CD4-positive, alpha-beta memory T cell (primary cell): ENCODE results near the gene MARCHF11. TPM values are rescaled to one million over a fixed set of nuclear protein-coding genes. Genes with fewer than 3 reads are reported as not detected.

Source experiments
- CTCF ChIA-PET: fragments of 350-600 bp; sonication (Branson Sonifier 250); formaldehyde crosslinking; loops from one replicate; lab custom pipeline; 2021; ENCODE audit warnings: inconsistent platforms; ENCODE audit not compliant: partially characterized antibody; lab: Charles Lee
- POLR2A ChIA-PET: fragments of 350-600 bp; sonication (Branson Sonifier 250); formaldehyde crosslinking; loops from one replicate; lab custom pipeline; 2021; ENCODE audit not compliant: partially characterized antibody; lab: Charles Lee
- DNase-seq, 5 donors: peaks; one replicate each; pipeline versions ENCODE4 v3.0.0 to v3.0.0-alpha.2; 2020 to 2022; ENCODE audit warnings: mixed read lengths in 1 of 5
- H3K27ac ChIP-seq: one replicate; pipeline ENCODE4 v1.7.0; 2013; ENCODE audit warnings: low read depth, low read length
- H3K27me3 ChIP-seq: 2 replicates; pipeline ENCODE4 v1.7.0; 2013; ENCODE audit warnings: mild to moderate bottlenecking, low read length, moderate library complexity; ENCODE audit not compliant: insufficient read depth
- H3K36me3 ChIP-seq: 2 replicates; pipeline ENCODE4 v1.7.0; 2013; ENCODE audit warnings: mild to moderate bottlenecking, low read length, moderate library complexity; ENCODE audit not compliant: insufficient read depth
- H3K4me1 ChIP-seq: 2 replicates; pipeline ENCODE4 v1.7.0; 2013; ENCODE audit warnings: mild to moderate bottlenecking, low read length, moderate library complexity; ENCODE audit not compliant: insufficient read depth
- H3K4me3 ChIP-seq, 2 donors: one replicate each; pipeline ENCODE4 v1.7.0; 2013; ENCODE audit warnings: low read length in 2 of 2, mild to moderate bottlenecking in 1 of 2
- H3K9me3 ChIP-seq, 2 donors: one replicate each; pipeline ENCODE4 v1.7.0; 2013; ENCODE audit warnings: low read length in 2 of 2, control low read depth in 1 of 2; ENCODE audit not compliant: control insufficient read depth in 1 of 2
- H3K27ac Mint-ChIP-seq, 7 donors: one replicate each; pipeline ENCODE4 v1.8.0; 2020 to 2021; ENCODE audit warnings: mixed read lengths in 7 of 7, mild to moderate bottlenecking in 6 of 7, inconsistent platforms in 3 of 7, moderate library complexity in 3 of 7
- H3K27me3 Mint-ChIP-seq, 2 donors: one replicate each; pipeline ENCODE4 v1.8.0; 2020 to 2021; ENCODE audit warnings: mixed read lengths in 2 of 2
- H3K36me3 Mint-ChIP-seq, 2 donors: one replicate each; pipeline ENCODE4 v1.8.0; 2020 to 2021; ENCODE audit warnings: mixed read lengths in 2 of 2, inconsistent platforms in 1 of 2, mild to moderate bottlenecking in 1 of 2
- H3K4me1 Mint-ChIP-seq, 4 donors: one replicate each; pipeline ENCODE4 v1.8.0; 2020 to 2021; ENCODE audit warnings: mixed read lengths in 4 of 4, mild to moderate bottlenecking in 1 of 4
- H3K4me3 Mint-ChIP-seq, 8 donors: one replicate each; pipeline ENCODE4 v1.8.0; 2020 to 2021; ENCODE audit warnings: mixed read lengths in 8 of 8, mild to moderate bottlenecking in 7 of 8, moderate library complexity in 6 of 8, inconsistent platforms in 3 of 8
- H3K9me3 Mint-ChIP-seq, 8 donors: one replicate each; pipeline ENCODE4 v1.8.0; 2020 to 2021; ENCODE audit warnings: mixed read lengths in 8 of 8, mild to moderate bottlenecking in 5 of 8, inconsistent platforms in 3 of 8, moderate library complexity in 1 of 8
- intact Hi-C: fragments of 100-400 bp; cut with micrococcal nuclease; formaldehyde crosslinking; loops from one replicate; pipeline ENCODE4 v1.15.1; 2023
- polyA plus RNA-seq, 2 donors: library from polyadenylated mRNA; unstranded; fragments of 300-500 nt; fragmentation: Illumina TruSeq; gene quantifications; one replicate each; pipeline ENCODE4 v1.2.3, GENCODE V29; 2021
- total RNA-seq, 2 experiments: library from RNA; stranded (reverse); gene quantifications; one replicate each; pipeline ENCODE4 v1.2.3, GENCODE V29; 2021

The MARCHF11 gene
- total and polyA plus RNA-seq, 4 experiments from 2014 or later, result not detected

DNA sequence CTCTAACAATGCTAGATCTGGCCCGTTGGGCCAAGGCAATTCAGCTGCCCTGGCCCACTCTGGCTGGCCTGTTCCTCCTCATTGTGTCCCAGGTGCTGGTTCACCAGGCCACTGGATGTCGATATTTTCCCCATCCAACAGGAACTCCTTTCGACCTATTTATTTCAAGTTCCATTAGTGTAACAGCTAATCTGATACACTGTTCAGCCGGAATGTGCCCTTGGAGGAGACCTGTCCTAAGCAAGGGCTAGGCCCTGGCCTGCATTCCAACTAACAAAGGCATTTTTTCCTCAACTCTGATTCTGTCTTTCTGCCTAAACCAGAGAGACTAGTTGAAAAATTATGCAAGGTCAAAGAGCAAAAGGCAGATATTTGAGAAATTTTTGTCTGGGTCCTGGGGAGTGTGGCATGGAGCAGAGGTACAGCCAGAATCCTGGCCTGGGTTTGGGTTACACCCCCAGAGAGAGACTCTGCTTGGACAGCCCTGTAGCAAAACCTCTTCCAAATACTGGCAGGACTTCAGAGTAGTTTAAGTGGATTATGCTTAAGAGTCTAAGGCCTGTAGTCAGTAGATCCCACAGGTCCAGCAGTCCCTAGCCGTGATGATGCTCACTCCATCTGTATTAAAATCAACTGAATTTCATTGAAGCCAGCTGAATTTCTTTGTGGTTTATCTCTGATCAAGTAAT, 36.1 kb downstream of the MARCHF11 start:
- H3K36me3 ChIP-seq, result no peaks in the 10 kb centered on the region
- H3K9me3 ChIP-seq, result no peaks in the 10 kb centered on the region
- no peak overlapping the region for H3K27ac ChIP-seq
- H3K27me3 ChIP-seq, result no peaks in the 10 kb centered on the region
- ChIA-PET CTCF (no interaction called here), POLR2A (no interaction called here)
- Mint-ChIP-seq H3K4me1 (no peaks in the 10 kb centered on the region), H3K27ac (no peak overlapping the region), H3K4me3 (no peak overlapping the region), H3K36me3 (no peaks in the 10 kb centered on the region), H3K27me3 (peaks cover 0 to 1% of the 10 kb centered on the region in 2 donors), H3K9me3 (peaks cover 3 to 7% (median 4%) of the 10 kb centered on the region in 8 donors)
- intact Hi-C loops, result no loop called here
- H3K4me1 ChIP-seq, result no peaks in the 10 kb centered on the region
- no peak for DNase-seq
- H3K4me3 ChIP-seq, result no peak overlapping the region

DNA sequence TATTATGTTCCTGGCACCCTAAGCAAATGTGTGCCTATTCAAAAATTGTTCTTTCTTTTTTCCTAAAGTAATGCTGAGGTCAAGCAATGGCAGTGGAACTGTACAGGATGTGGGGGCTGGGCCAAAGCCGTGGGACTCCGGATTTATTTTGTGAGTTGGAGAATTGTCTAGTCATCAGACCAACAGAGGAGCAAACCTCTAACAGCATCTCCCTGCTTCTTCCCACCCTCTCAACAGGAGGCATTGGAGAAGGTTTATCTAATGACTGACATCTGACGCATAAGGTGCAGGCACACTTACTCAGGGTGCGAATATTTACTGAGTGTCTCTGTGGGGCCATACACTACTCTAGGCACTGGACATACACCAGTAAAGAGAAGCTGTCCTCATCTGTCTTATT, 38.6 kb downstream of the MARCHF11 start:
- POLR2A ChIA-PET, result no interaction called here
- H3K27me3 ChIP-seq, result no peaks in the 10 kb centered on the region
- H3K4me3 ChIP-seq, result no peak overlapping the region
- Mint-ChIP-seq H3K4me3 (no peak overlapping the region), H3K27ac (no peak overlapping the region), H3K36me3 (no peaks in the 10 kb centered on the region), H3K27me3 (no peaks in the 10 kb centered on the region), H3K4me1 (no peaks in the 10 kb centered on the region), H3K9me3 (peaks cover 2 to 15% (median 12%) of the 10 kb centered on the region in 8 donors)
- no peaks in the 10 kb centered on the region for H3K9me3 ChIP-seq
- intact Hi-C loops, result no loop called here
- H3K4me1 ChIP-seq, result no peaks in the 10 kb centered on the region
- no peaks in the 10 kb centered on the region for H3K36me3 ChIP-seq
- no peak for DNase-seq
- CTCF ChIA-PET, result no interaction called here
- no peak overlapping the region for H3K27ac ChIP-seq

DNA sequence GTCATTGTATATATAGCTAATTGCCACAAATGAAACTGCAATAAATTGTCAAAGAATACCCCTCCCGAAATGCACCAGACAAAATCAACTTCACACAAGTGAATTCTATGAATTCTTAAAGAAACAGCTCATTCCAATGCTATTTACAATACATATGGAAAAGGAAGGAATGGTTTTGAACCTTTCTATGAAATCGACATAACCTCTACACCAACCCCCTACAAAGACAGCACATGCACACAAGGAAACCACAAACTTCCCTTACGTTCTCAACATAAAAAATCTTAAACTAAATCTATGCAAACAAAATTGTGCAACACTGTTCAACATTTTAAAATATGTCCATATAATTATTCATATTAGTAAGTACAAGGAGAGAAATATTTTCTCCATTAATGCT, 39.2 kb downstream of the MARCHF11 start:
- H3K36me3 Mint-ChIP-seq, result no peaks in the 10 kb centered on the region
- Histone ChIP-seq H3K4me3 (no peak overlapping the region), H3K4me1 (no peaks in the 10 kb centered on the region), H3K36me3 (no peaks in the 10 kb centered on the region), H3K9me3 (no peaks in the 10 kb centered on the region), H3K27me3 (no peaks in the 10 kb centered on the region), H3K27ac (no peak overlapping the region)
- no peak for DNase-seq
- H3K4me3 Mint-ChIP-seq, result no peak overlapping the region
- no peaks in the 10 kb centered on the region for H3K27me3 Mint-ChIP-seq
- POLR2A ChIA-PET, result no interaction called here
- no peak overlapping the region for H3K27ac Mint-ChIP-seq
- CTCF ChIA-PET, result no interaction called here
- intact Hi-C loops, result no loop called here
- H3K4me1 Mint-ChIP-seq, result no peaks in the 10 kb centered on the region
- peaks cover 2 to 15% (median 12%) of the 10 kb centered on the region in 8 donors for H3K9me3 Mint-ChIP-seq

DNA sequence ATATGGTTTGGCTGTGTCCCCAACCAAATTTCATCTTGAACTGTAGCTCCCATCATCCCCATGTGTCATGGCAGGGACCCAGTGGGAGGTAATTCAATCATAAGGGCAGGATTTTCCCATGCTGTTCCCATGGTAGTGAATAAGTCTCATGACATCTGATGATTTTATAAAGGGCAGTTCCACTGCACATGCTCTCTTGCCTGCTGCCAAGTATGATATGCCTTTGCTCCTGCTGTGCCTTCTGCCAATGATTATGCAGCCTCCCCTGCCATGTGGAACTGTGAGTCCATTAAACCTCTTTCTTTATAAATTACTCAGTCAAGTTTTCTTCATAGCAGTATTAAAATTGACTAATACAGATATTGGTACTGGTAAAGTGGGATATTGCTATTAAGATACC, 42.4 kb downstream of the MARCHF11 start:
- Histone ChIP-seq H3K4me1 (no peaks in the 10 kb centered on the region), H3K36me3 (no peaks in the 10 kb centered on the region), H3K4me3 (no peak overlapping the region), H3K27me3 (no peaks in the 10 kb centered on the region), H3K27ac (no peak overlapping the region), H3K9me3 (no peaks in the 10 kb centered on the region)
- no peak overlapping the region for H3K27ac Mint-ChIP-seq
- DNase-seq, result no peak
- no peaks in the 10 kb centered on the region for H3K4me1 Mint-ChIP-seq
- no peaks in the 10 kb centered on the region for H3K36me3 Mint-ChIP-seq
- peaks cover 2 to 13% (median 12%) of the 10 kb centered on the region in 8 donors for H3K9me3 Mint-ChIP-seq
- intact Hi-C loops, result no loop called here
- peak overlapping the region in 1 of 8 donors; percentile 69 for H3K4me3 Mint-ChIP-seq
- ChIA-PET CTCF (no interaction called here), POLR2A (no interaction called here)
- no peaks in the 10 kb centered on the region for H3K27me3 Mint-ChIP-seq

DNA sequence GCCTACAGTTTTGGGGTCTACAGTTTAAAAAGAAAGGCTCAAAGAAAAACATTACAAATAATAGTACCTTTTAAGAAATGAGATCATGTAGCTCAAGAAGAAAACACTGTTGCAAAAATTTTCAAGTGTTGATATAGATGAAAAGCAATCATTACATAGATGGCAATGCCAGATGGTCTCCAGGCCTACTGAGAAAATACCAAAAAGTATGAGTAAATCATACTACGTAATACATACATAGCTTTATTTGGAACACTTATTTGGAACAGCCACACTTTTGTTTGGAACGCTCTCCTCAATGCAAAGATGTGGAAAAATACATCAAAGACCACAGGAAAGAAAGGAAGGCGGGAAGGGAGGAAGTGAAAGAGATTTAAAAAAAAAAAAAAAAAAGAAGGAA, 44.1 kb downstream of the MARCHF11 start:
- H3K36me3 ChIP-seq, result no peaks in the 10 kb centered on the region
- H3K36me3 Mint-ChIP-seq, result no peaks in the 10 kb centered on the region
- H3K27ac ChIP-seq, result no peak overlapping the region
- no peaks in the 10 kb centered on the region for H3K27me3 ChIP-seq
- peaks cover 2 to 17% (median 11%) of the 10 kb centered on the region in 8 donors for H3K9me3 Mint-ChIP-seq
- H3K9me3 ChIP-seq, result no peaks in the 10 kb centered on the region
- H3K27ac Mint-ChIP-seq, result no peak overlapping the region
- ChIA-PET POLR2A (no interaction called here), CTCF (no interaction called here)
- H3K4me1 Mint-ChIP-seq, result no peaks in the 10 kb centered on the region
- H3K4me1 ChIP-seq, result no peaks in the 10 kb centered on the region
- H3K4me3 Mint-ChIP-seq, result no peak overlapping the region
- intact Hi-C loops, result no loop called here
- no peak overlapping the region for H3K4me3 ChIP-seq
- no peaks in the 10 kb centered on the region for H3K27me3 Mint-ChIP-seq
- DNase-seq, result no peak

DNA sequence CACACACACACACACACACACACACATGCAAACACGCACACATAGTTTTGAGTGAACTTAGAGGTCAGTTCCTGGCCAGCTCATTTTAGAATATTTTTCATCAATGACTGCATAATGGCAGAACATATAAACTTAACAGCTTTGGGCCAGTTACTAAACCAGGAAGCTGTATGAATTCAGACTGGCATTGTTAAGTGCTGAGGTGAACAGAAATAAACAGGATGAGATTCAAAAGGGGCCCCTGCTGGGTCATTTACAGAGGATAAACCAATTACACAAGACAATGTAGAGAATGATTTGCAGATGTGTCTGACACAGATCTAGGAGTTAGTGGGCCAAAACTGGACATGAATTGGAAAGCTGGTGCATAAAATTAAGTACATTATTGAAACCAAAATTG, 44.6 kb downstream of the MARCHF11 start:
- no peaks in the 10 kb centered on the region for H3K27me3 Mint-ChIP-seq
- H3K36me3 ChIP-seq, result no peaks in the 10 kb centered on the region
- no peaks in the 10 kb centered on the region for H3K27me3 ChIP-seq
- no peak for DNase-seq
- ChIA-PET POLR2A (no interaction called here), CTCF (no interaction called here)
- H3K27ac Mint-ChIP-seq, result no peak overlapping the region
- H3K9me3 ChIP-seq, result no peaks in the 10 kb centered on the region
- no peaks in the 10 kb centered on the region for H3K4me1 ChIP-seq
- no peak overlapping the region for H3K4me3 Mint-ChIP-seq
- H3K4me3 ChIP-seq, result no peak overlapping the region
- H3K4me1 Mint-ChIP-seq, result no peaks in the 10 kb centered on the region
- intact Hi-C loops, result no loop called here
- H3K36me3 Mint-ChIP-seq, result no peaks in the 10 kb centered on the region
- peaks cover 2 to 17% (median 10%) of the 10 kb centered on the region in 8 donors for H3K9me3 Mint-ChIP-seq
- H3K27ac ChIP-seq, result no peak overlapping the region

DNA sequence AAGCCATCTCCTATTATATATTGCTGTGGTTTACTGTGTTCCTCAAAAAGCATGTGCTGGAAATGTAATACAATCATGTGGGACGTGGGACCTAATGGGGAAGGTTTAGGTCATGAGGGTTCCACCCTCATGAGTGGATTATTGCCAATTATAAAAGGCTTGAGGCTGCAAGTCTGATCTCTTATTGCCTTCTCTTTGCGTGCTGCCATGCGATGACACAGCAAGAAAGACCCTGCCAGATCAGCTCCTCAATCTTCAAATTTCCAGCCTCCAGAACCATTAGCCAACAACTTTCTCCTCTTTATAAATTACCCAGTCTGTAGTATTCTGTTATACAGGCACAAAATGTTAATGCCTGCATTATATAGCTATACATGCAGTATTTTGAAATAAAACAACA, 45.4 kb downstream of the MARCHF11 start:
- CTCF ChIA-PET, result no interaction called here
- Histone ChIP-seq H3K9me3 (no peaks in the 10 kb centered on the region), H3K4me3 (no peak overlapping the region), H3K4me1 (no peaks in the 10 kb centered on the region), H3K27ac (no peak overlapping the region), H3K27me3 (no peaks in the 10 kb centered on the region), H3K36me3 (no peaks in the 10 kb centered on the region)
- peaks cover 2 to 17% (median 10%) of the 10 kb centered on the region in 8 donors for H3K9me3 Mint-ChIP-seq
- H3K27ac Mint-ChIP-seq, result no peak overlapping the region
- no peaks in the 10 kb centered on the region for H3K4me1 Mint-ChIP-seq
- H3K36me3 Mint-ChIP-seq, result no peaks in the 10 kb centered on the region
- no peak for DNase-seq
- no peak overlapping the region for H3K4me3 Mint-ChIP-seq
- POLR2A ChIA-PET, result no interaction called here
- intact Hi-C loops, result no loop called here
- no peaks in the 10 kb centered on the region for H3K27me3 Mint-ChIP-seq
